ENCODE measurements around the gene FTO. TPM values are rescaled to one million over a fixed set of nuclear protein-coding genes. Genes with fewer than 3 reads are reported as not detected.

Gene FTO
- total RNA-seq, 2 experiments from 2014 or later = 48.6 to 53.2 TPM

GRCh38 chr16:53968454-53968853, 264.5 kb downstream of the FTO start:
- no peak overlapping the region for H3K4me3 Mint-ChIP-seq
- H3K27me3 Mint-ChIP-seq = no peaks in the 10 kb centered on the region
- no peak overlapping the region for H3K27ac Mint-ChIP-seq
- CTCF ChIA-PET = no interaction called here
- ATAC-seq = no peak
- no peak for DNase-seq
- TF ChIP-seq, protein P1, sequence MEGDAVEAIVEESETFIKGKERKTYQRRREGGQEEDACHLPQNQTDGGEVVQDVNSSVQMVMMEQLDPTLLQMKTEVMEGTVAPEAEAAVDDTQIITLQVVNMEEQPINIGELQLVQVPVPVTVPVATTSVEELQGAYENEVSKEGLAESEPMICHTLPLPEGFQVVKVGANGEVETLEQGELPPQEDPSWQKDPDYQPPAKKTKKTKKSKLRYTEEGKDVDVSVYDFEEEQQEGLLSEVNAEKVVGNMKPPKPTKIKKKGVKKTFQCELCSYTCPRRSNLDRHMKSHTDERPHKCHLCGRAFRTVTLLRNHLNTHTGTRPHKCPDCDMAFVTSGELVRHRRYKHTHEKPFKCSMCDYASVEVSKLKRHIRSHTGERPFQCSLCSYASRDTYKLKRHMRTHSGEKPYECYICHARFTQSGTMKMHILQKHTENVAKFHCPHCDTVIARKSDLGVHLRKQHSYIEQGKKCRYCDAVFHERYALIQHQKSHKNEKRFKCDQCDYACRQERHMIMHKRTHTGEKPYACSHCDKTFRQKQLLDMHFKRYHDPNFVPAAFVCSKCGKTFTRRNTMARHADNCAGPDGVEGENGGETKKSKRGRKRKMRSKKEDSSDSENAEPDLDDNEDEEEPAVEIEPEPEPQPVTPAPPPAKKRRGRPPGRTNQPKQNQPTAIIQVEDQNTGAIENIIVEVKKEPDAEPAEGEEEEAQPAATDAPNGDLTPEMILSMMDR (IDR thresholded peaks at IDR 0.05) = no peak
- POLR2A ChIA-PET = no interaction called here
- H3K36me3 Mint-ChIP-seq (ENCODE audit: low read depth) = peaks cover 1% of the 10 kb centered on the region
- intact Hi-C loops (cut with micrococcal nuclease) = no loop called here
- H3K4me1 Mint-ChIP-seq (ENCODE audit: low read depth) = no peaks in the 10 kb centered on the region
- no peaks in the 10 kb centered on the region for H3K9me3 Mint-ChIP-seq

DNA sequence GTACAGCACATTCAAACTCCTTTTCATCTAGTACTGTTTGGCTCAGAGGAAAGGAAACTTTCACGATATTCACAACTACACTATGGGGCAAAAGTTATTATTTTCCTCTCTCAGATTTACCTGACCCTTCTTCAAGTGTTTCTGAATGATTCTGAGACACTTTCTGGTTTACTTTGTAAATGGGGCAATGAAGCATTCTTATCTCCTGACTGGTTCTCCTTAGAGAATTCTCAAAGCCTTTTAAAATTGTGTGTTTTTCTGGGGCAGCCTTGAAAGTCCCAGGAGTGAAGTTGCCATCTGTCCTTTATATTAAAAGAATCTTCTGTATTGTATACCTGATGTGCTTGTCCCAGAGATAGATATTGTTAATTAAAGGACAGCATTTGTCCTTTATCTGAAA, 264.9 kb downstream of the FTO start:
- intact Hi-C loops (cut with micrococcal nuclease) = no loop called here
- no peak overlapping the region for H3K4me3 Mint-ChIP-seq
- TF ChIP-seq, protein P1 (IDR thresholded peaks at IDR 0.05) = no peak
- ChIA-PET CTCF (no interaction called here), POLR2A (no interaction called here)
- H3K27me3 Mint-ChIP-seq = no peaks in the 10 kb centered on the region
- DNase-seq = no peak
- H3K36me3 Mint-ChIP-seq (ENCODE audit: low read depth) = peaks cover 1% of the 10 kb centered on the region
- ATAC-seq = no peak
- no peak overlapping the region for H3K27ac Mint-ChIP-seq
- no peaks in the 10 kb centered on the region for H3K9me3 Mint-ChIP-seq
- H3K4me1 Mint-ChIP-seq (ENCODE audit: low read depth) = no peaks in the 10 kb centered on the region

- intact Hi-C loops (cut with micrococcal nuclease) = no loop called here
- H3K27me3 Mint-ChIP-seq = no peaks in the 10 kb centered on the region
- ATAC-seq = no peak
- CTCF ChIA-PET = no interaction called here
- H3K27ac Mint-ChIP-seq = no peak overlapping the region
- no peaks in the 10 kb centered on the region for H3K4me1 Mint-ChIP-seq (ENCODE audit: low read depth)
- TF ChIP-seq, protein P1 (IDR thresholded peaks at IDR 0.05) = no peak
- no peaks in the 10 kb centered on the region for H3K9me3 Mint-ChIP-seq
- POLR2A ChIA-PET = no interaction called here
- DNase-seq = no peak
- H3K36me3 Mint-ChIP-seq (ENCODE audit: low read depth) = no peaks in the 10 kb centered on the region
- no peak overlapping the region for H3K4me3 Mint-ChIP-seq
Observed at GRCh38 chr16:53971616-53972015, 267.7 kb downstream of the FTO start.

DNA sequence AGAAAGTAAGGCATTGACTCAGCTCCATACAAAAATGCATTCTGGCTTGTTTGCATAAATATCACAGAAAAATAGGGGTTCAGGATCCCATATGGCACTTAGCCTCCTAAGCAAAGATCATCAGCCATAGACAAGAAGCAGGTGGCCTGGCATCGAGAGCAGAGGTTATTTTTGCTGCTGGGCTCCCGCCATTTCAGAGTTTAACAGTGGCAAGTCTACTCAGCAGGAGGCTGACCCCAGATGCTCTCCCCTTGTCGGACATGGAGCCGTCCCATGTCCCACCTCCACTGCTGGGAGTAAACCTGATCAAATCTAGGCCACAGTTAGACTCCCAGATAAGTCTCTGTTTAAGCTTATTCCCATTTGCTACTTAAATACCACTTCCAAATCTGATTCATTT, 269.1 kb downstream of the FTO start:
- TF ChIP-seq, protein P1 (IDR thresholded peaks at IDR 0.05) = no peak
- Mint-ChIP-seq H3K36me3 (ENCODE audit: low read depth) (no peaks in the 10 kb centered on the region), H3K27me3 (no peaks in the 10 kb centered on the region), H3K27ac (no peak overlapping the region), H3K9me3 (no peaks in the 10 kb centered on the region), H3K4me3 (no peak overlapping the region), H3K4me1 (ENCODE audit: low read depth) (no peaks in the 10 kb centered on the region)
- DNase-seq (no peak), ATAC-seq (no peak)
- intact Hi-C loops (cut with micrococcal nuclease) = no loop called here
- CTCF ChIA-PET = no interaction called here
- POLR2A ChIA-PET = no interaction called here

GRCh38 chr16:53974484-53975080, 270.6 kb downstream of the FTO start:
- TF ChIP-seq, protein P1 (IDR thresholded peaks at IDR 0.05) = no peak
- DNase-seq = no peak
- H3K36me3 Mint-ChIP-seq (ENCODE audit: low read depth) = no peaks in the 10 kb centered on the region
- no peaks in the 10 kb centered on the region for H3K27me3 Mint-ChIP-seq
- H3K27ac Mint-ChIP-seq = no peak overlapping the region
- CTCF ChIA-PET = interaction anchor here (1.0 kb wide), 1 partner anchor 10 kb away, joined by 3 read pairs; no protein-coding TSS in a partner anchor
- no peak overlapping the region for H3K4me3 Mint-ChIP-seq
- POLR2A ChIA-PET = no interaction called here
- no peaks in the 10 kb centered on the region for H3K9me3 Mint-ChIP-seq
- H3K4me1 Mint-ChIP-seq (ENCODE audit: low read depth) = no peaks in the 10 kb centered on the region
- ATAC-seq = no peak
- intact Hi-C loops (cut with micrococcal nuclease) = no loop called here

Data from activated CD8-positive, alpha-beta T cell treated with anti-CD3 and anti-CD28 coated beads for 36 hours (primary cell).